H9 (cell line): ENCODE results near the gene ZNF423. TPM values are rescaled to one million over a fixed set of nuclear protein-coding genes. Genes with fewer than 3 reads are reported as not detected.

Source experiments
- DNase-seq: peaks from one replicate; pipeline ENCODE4 v3.0.0-alpha.2; 2017
- H2AFZ ChIP-seq: one replicate; pipeline ENCODE4 v1.6.1; 2013; ENCODE audit warnings: mild to moderate bottlenecking, low read length, control low read depth, moderate library complexity
- H2AK5ac ChIP-seq: 2 replicates; pipeline ENCODE4 v1.6.1; 2013; ENCODE audit warnings: low read length, control low read depth, mixed read lengths; ENCODE audit not compliant: insufficient read length
- H2BK120ac ChIP-seq: one replicate; pipeline ENCODE4 v1.6.1; 2013; ENCODE audit warnings: low read depth, mild to moderate bottlenecking, low read length, control low read depth, inconsistent platforms; ENCODE audit not compliant: poor library complexity, severe bottlenecking
- H2BK12ac ChIP-seq: 2 replicates; pipeline ENCODE4 v1.6.1; 2013; ENCODE audit warnings: low read length, control low read depth, mixed read lengths, low read depth; ENCODE audit not compliant: insufficient read length
- H2BK15ac ChIP-seq: 2 replicates; pipeline ENCODE4 v1.6.1; 2013; ENCODE audit warnings: low read depth, low read length, control low read depth
- H2BK20ac ChIP-seq: one replicate; pipeline ENCODE4 v1.6.1; 2013; ENCODE audit warnings: low read depth, mild to moderate bottlenecking, low read length, control low read depth, inconsistent platforms; ENCODE audit not compliant: poor library complexity, severe bottlenecking
- H2BK5ac ChIP-seq: 2 replicates; pipeline ENCODE4 v1.6.1; 2013; ENCODE audit warnings: low read length, control low read depth, mixed read lengths; ENCODE audit not compliant: insufficient read length
- H3K14ac ChIP-seq: 2 replicates; pipeline ENCODE4 v1.6.1; 2013; ENCODE audit warnings: low read length, control low read depth; ENCODE audit not compliant: insufficient read depth
- H3K18ac ChIP-seq: 2 replicates; pipeline ENCODE4 v1.6.1; 2013; ENCODE audit warnings: low read depth, mild to moderate bottlenecking, mixed read lengths, low read length, control low read depth; ENCODE audit not compliant: insufficient read length
- H3K23ac ChIP-seq: 2 replicates; pipeline ENCODE4 v1.6.1; 2013; ENCODE audit warnings: low read length, control low read depth, mixed read lengths, low read depth; ENCODE audit not compliant: insufficient read length
- H3K23me2 ChIP-seq: 2 replicates; pipeline ENCODE4 v1.6.1; 2013; ENCODE audit warnings: low read depth, mild to moderate bottlenecking, mixed read lengths, low read length, control low read depth; ENCODE audit not compliant: insufficient read length, poor library complexity, severe bottlenecking
- H3K27ac ChIP-seq: 2 replicates; pipeline ENCODE4 v1.5.1; 2013; ENCODE audit warnings: low read length, control low read depth, mixed read lengths, low read depth; ENCODE audit not compliant: insufficient read length
- H3K27me3 ChIP-seq: 2 replicates; pipeline ENCODE4 v1.6.1; 2013; ENCODE audit warnings: low read length, control low read depth, inconsistent platforms; ENCODE audit not compliant: insufficient read depth
- H3K4ac ChIP-seq: 2 replicates; pipeline ENCODE4 v1.6.1; 2013; ENCODE audit warnings: low read depth, mild to moderate bottlenecking, control low read depth, inconsistent platforms, low read length, moderate library complexity
- H3K4me1 ChIP-seq: 2 replicates; pipeline ENCODE4 v1.6.1; 2013; ENCODE audit warnings: low read length, control low read depth, inconsistent platforms; ENCODE audit not compliant: insufficient read depth
- H3K4me2 ChIP-seq: 2 replicates; pipeline ENCODE4 v1.6.1; 2013; ENCODE audit warnings: low read length, control low read depth, mixed read lengths; ENCODE audit not compliant: insufficient read length, insufficient read depth
- H3K56ac ChIP-seq: 2 replicates; pipeline ENCODE4 v1.6.1; 2013; ENCODE audit warnings: low read depth, mild to moderate bottlenecking, mixed read lengths, low read length, control low read depth; ENCODE audit not compliant: insufficient read length
- H3K79me1 ChIP-seq: 2 replicates; pipeline ENCODE4 v1.6.1; 2013; ENCODE audit warnings: low read depth, mild to moderate bottlenecking, moderate library complexity, low read length, control low read depth, inconsistent platforms; ENCODE audit not compliant: insufficient read depth, poor library complexity, severe bottlenecking
- H3K79me2 ChIP-seq: 2 replicates; pipeline ENCODE4 v1.6.1; 2013; ENCODE audit warnings: low read length, control low read depth, inconsistent platforms; ENCODE audit not compliant: insufficient read depth
- H3K9ac ChIP-seq: 2 replicates; pipeline ENCODE4 v1.6.1; 2013; ENCODE audit warnings: low read length, control low read depth, mixed read lengths; ENCODE audit not compliant: insufficient read length; ENCODE audit errors: extremely low read depth
- H3K9me3 ChIP-seq: one replicate; pipeline ENCODE4 v1.6.1; 2013; ENCODE audit warnings: low read depth, low read length, inconsistent platforms; ENCODE audit not compliant: control insufficient read depth
- H3T11ph ChIP-seq: one replicate; pipeline ENCODE4 v1.6.1; 2013; ENCODE audit warnings: mild to moderate bottlenecking, low read length, control low read depth, inconsistent platforms
- H4K20me1 ChIP-seq: one replicate; pipeline ENCODE4 v1.6.1; 2013; ENCODE audit not compliant: control insufficient read depth, insufficient read length, insufficient read depth
- H4K5ac ChIP-seq: 2 replicates; pipeline ENCODE4 v1.6.1; 2013; ENCODE audit warnings: low read depth, mild to moderate bottlenecking, mixed read lengths, low read length, control low read depth; ENCODE audit not compliant: insufficient read length
- H4K8ac ChIP-seq: replicated peaks from 2 replicates; pipeline ENCODE4 v1.6.1; 2013; ENCODE audit warnings: low read length, control low read depth, mixed read lengths, low read depth; ENCODE audit not compliant: insufficient read length
- H4K91ac ChIP-seq: 2 replicates; pipeline ENCODE4 v1.6.1; 2013; ENCODE audit warnings: low read depth, mild to moderate bottlenecking, moderate library complexity, mixed read lengths, low read length, control low read depth; ENCODE audit not compliant: insufficient read length
- H3K27ac Mint-ChIP-seq, 3 experiments: 2 replicates in 2 of 3; 3 replicates in 1 of 3; pipeline ENCODE4 v1.8.0; 2020 to 2021; ENCODE audit warnings: mixed read lengths in 3 of 3, mild to moderate bottlenecking in 1 of 3, moderate library complexity in 1 of 3
- H3K27me3 Mint-ChIP-seq: 2 replicates; pipeline ENCODE4 v1.8.0; 2021; ENCODE audit warnings: low read depth, mild to moderate bottlenecking, moderate library complexity, mixed read lengths
- H3K36me3 Mint-ChIP-seq, 3 experiments: 2 replicates in 2 of 3; 3 replicates in 1 of 3; pipeline ENCODE4 v1.8.0; 2020 to 2021; ENCODE audit warnings: low read depth in 3 of 3, mixed read lengths in 3 of 3; ENCODE audit not compliant: insufficient read depth in 1 of 3
- H3K4me1 Mint-ChIP-seq, 2 experiments: 2 replicates each; pipeline ENCODE4 v1.8.0; 2020; ENCODE audit warnings: mixed read lengths in 2 of 2
- H3K4me3 Mint-ChIP-seq, 2 experiments: 2 replicates in 1 of 2; 3 replicates in 1 of 2; pipeline ENCODE4 v1.8.0; 2020 to 2021; ENCODE audit warnings: mild to moderate bottlenecking in 2 of 2, mixed read lengths in 2 of 2, moderate library complexity in 1 of 2
- H3K9me3 Mint-ChIP-seq, 2 experiments: 2 replicates in 1 of 2; 3 replicates in 1 of 2; pipeline ENCODE4 v1.8.0; 2020; ENCODE audit warnings: mild to moderate bottlenecking in 2 of 2, mixed read lengths in 2 of 2, moderate library complexity in 1 of 2
- WGBS: extraction: QIAGEN DNeasy Blood & Tissue Kit; methylation state at CpG from one replicate; pipeline ENCODE4 v1.1.7; 2013; ENCODE audit warnings: missing lambda C conversion rate, low lambda C conversion rate, mixed read lengths; ENCODE audit not compliant: insufficient read length; ENCODE audit errors: extremely low coverage; 5-methylcytosine and 5-hydroxymethylcytosine counted together
- total RNA-seq: library from RNA; stranded (reverse); gene quantifications from 2 replicates; pipeline ENCODE4 v1.2.1, GENCODE V29; 2021
- TF ChIP-seq, protein P1 (sequence below): fragments of 200-600 bp; sonication (generic); conservative IDR thresholded peaks from 3 replicates; pipeline ENCODE4 v1.8.0; 2021; ENCODE audit warnings: antibody characterized with exemption, mild to moderate bottlenecking

The ZNF423 gene
- total RNA-seq, 1 experiment from 2014 or later = 51.5 TPM

DNA sequence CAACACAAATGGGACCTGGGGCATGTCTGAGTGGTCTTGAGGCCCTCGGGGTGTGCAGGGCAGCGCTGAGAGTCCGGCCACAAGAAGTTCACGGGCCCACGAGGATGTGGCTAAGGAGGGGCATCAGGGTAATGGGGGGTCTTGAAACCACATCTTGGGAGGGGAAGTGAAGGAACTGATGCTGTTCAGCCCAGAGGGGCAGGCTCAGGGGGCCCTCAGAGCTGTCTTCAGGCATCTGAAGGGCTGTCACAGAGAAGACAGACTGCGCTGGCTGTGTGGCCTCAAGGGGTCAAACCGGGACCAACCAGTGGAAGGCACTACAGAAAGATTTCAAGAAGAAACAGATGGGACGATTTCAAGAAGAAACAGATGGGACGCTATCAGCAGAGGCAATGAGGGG, 45.1 kb downstream of the ZNF423 start:
- H4K91ac ChIP-seq = no peak overlapping the region
- H3K4me2 ChIP-seq = no peak overlapping the region
- Mint-ChIP-seq H3K4me3 (no peak overlapping the region), H3K9me3 (no peaks in the 10 kb centered on the region), H3K27ac (peak overlapping the region in 2 of 3 experiments; percentile 25 to 77; a peak in 3 of 7 replicates), H3K27me3 (no peaks in the 10 kb centered on the region; the same call in 1 of the 2 replicates), H3K4me1 (peaks cover 41 to 47% of the 10 kb centered on the region in 2 experiments), H3K36me3 (peaks cover 0 to 5% (median 0%) of the 10 kb centered on the region in 3 experiments; a peak in 4 of 7 replicates)
- peaks cover 6% of the 10 kb centered on the region for H3K79me1 ChIP-seq
- no peak overlapping the region for H3K23ac ChIP-seq
- H2BK20ac ChIP-seq = no peak overlapping the region
- no peak overlapping the region for H3K4ac ChIP-seq
- no peak overlapping the region for H2AK5ac ChIP-seq
- no peaks in the 10 kb centered on the region for H3K9me3 ChIP-seq
- H3K14ac ChIP-seq = no peak overlapping the region
- H3K18ac ChIP-seq = no peak overlapping the region
- H2AFZ ChIP-seq = no peak overlapping the region
- no peaks in the 10 kb centered on the region for H3K23me2 ChIP-seq
- no peak overlapping the region for H3K56ac ChIP-seq
- H2BK120ac ChIP-seq = no peak overlapping the region
- no peak overlapping the region for H3K9ac ChIP-seq
- no peak overlapping the region for H3K27ac ChIP-seq
- H2BK12ac ChIP-seq = no peak overlapping the region
- H4K8ac ChIP-seq = no peak overlapping the region
- H3K27me3 ChIP-seq = no peaks in the 10 kb centered on the region
- no peak overlapping the region for H3T11ph ChIP-seq
- H4K5ac ChIP-seq = no peak overlapping the region
- TF ChIP-seq, protein P1, sequence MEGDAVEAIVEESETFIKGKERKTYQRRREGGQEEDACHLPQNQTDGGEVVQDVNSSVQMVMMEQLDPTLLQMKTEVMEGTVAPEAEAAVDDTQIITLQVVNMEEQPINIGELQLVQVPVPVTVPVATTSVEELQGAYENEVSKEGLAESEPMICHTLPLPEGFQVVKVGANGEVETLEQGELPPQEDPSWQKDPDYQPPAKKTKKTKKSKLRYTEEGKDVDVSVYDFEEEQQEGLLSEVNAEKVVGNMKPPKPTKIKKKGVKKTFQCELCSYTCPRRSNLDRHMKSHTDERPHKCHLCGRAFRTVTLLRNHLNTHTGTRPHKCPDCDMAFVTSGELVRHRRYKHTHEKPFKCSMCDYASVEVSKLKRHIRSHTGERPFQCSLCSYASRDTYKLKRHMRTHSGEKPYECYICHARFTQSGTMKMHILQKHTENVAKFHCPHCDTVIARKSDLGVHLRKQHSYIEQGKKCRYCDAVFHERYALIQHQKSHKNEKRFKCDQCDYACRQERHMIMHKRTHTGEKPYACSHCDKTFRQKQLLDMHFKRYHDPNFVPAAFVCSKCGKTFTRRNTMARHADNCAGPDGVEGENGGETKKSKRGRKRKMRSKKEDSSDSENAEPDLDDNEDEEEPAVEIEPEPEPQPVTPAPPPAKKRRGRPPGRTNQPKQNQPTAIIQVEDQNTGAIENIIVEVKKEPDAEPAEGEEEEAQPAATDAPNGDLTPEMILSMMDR = no peak
- no peaks in the 10 kb centered on the region for H4K20me1 ChIP-seq
- no peak for DNase-seq
- WGBS = no CpG with 5 or more reads among the region's 9 CpGs
- H3K4me1 ChIP-seq = peaks cover 13% of the 10 kb centered on the region
- H2BK5ac ChIP-seq = no peak overlapping the region
- H2BK15ac ChIP-seq = no peak overlapping the region
- peaks cover 6% of the 10 kb centered on the region; the same call in 1 of the 2 replicates for H3K79me2 ChIP-seq
